Dendritic cell treated with granulocyte-macrophage colony-stimulating factor and Interleukin-4, amounts not matched to agents 40 ng/mL and 50 ng/mL, for 4 days (primary cell): Measurements from ENCODE around the gene DYNC2H1.

Experiments
- H3K27ac Mint-ChIP-seq: one replicate; pipeline ENCODE4 v1.8.0; 2022; ENCODE audit warnings: mild to moderate bottlenecking, mixed read lengths
- H3K27me3 Mint-ChIP-seq: one replicate; pipeline ENCODE4 v1.8.0; 2022; ENCODE audit warnings: mild to moderate bottlenecking, mixed read lengths
- H3K36me3 Mint-ChIP-seq: one replicate; pipeline ENCODE4 v1.8.0; 2022; ENCODE audit warnings: low read depth, mixed read lengths
- H3K4me1 Mint-ChIP-seq: one replicate; pipeline ENCODE4 v1.8.0; 2022; ENCODE audit warnings: low read depth, mixed read lengths
- H3K4me3 Mint-ChIP-seq: one replicate; pipeline ENCODE4 v1.8.0; 2022; ENCODE audit warnings: mild to moderate bottlenecking, moderate library complexity, mixed read lengths
- H3K9me3 Mint-ChIP-seq: one replicate; pipeline ENCODE4 v1.8.0; 2022; ENCODE audit warnings: mixed read lengths
- intact Hi-C: fragments of 100-400 bp; cut with micrococcal nuclease; formaldehyde crosslinking; loops from one replicate; pipeline ENCODE4 v1.15.0; 2022

The DYNC2H1 gene

DNA sequence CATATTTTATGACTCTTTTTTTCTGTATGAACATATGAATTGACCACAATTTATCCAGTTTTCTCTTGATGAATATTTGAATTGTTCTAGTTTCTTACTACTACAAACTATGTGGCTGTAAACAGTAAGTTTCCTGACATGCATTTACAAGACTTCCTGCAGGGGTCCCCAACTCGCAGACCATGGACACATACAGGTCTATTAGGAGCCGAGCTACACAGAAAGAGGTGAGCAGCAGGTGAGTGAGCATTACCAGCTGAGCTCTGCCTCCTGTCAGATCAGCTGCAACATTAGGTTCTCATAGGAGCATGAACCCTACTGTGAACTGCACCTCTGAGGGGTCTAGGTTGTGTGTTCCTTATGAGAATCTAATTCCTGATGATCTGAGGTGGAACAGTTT, 379.4 kb downstream of the DYNC2H1 start:
- peaks cover 30% of the 10 kb centered on the region for H3K9me3 Mint-ChIP-seq
- intact Hi-C loops: no loop called here
- no peak overlapping the region for H3K27ac Mint-ChIP-seq
- H3K4me1 Mint-ChIP-seq: no peaks in the 10 kb centered on the region
- no peaks in the 10 kb centered on the region for H3K27me3 Mint-ChIP-seq
- H3K4me3 Mint-ChIP-seq: no peak overlapping the region
- H3K36me3 Mint-ChIP-seq: no peaks in the 10 kb centered on the region

DNA sequence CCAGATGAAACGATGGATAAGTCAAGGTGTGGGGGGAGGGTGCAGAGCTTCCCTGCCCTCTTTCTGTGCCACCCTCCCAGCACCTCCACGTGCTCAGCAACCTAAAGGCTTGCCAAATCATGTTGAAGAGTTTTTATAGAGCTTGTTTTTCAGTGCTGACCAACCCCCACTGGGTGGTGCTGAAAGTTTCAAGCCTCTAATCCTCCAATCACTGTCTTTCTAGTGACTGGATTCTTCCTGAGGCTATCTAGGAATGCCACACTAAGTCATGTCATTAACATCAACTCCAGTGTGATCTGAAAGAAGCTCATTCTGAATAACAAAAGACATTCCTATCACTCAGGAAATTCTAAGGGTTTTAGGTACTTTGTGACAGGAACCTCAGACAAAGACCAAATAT, 382.6 kb downstream of the DYNC2H1 start:
- Mint-ChIP-seq H3K27ac (no peak overlapping the region), H3K9me3 (peaks cover 40% of the 10 kb centered on the region), H3K27me3 (no peaks in the 10 kb centered on the region), H3K4me1 (no peaks in the 10 kb centered on the region), H3K36me3 (no peaks in the 10 kb centered on the region), H3K4me3 (no peak overlapping the region)
- intact Hi-C loops: no loop called here

DNA sequence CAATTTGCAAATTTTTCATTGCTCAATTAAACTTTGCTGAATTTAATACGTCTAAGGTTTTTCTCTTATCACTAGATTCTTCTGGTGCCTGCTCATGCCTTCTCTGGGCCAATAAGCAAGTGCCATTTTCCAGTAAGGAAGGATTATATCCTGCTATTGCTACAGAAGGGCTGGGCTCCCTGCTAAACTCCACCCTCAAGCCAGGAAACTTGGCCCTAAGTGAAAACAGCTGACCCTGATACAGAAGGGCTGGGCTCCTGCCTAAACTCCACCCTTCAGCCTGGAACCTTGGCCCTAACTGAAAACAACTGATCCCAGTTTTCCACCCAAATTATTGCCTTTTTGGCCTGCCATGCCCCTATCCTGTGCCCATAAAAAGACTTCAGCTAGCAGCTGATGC, 385.3 kb downstream of the DYNC2H1 start:
- no peaks in the 10 kb centered on the region for H3K4me1 Mint-ChIP-seq

DNA sequence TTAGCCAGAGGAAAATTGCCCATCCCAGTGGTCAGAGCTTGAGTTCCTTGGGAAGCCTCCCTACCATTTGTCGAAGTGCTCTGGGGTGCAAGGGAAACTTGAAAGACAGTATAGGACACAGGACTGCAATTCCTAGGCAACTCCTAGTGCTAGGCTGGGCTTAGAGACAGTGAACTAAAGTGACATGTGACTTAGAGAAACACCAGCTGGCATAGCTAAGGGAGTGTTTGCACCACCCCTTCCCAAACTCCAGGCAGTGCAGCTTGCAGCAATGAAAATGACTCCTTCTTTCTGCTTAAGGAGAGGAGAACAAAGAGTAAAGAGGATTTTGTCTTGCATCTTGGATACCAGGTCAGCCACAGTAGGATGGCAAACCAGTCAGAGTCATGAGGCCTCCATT, 388.0 kb downstream of the DYNC2H1 start:
- intact Hi-C loops: no loop called here
- H3K27ac Mint-ChIP-seq: no peak overlapping the region
- H3K36me3 Mint-ChIP-seq: no peaks in the 10 kb centered on the region
- H3K4me3 Mint-ChIP-seq: no peak overlapping the region
- no peaks in the 10 kb centered on the region for H3K27me3 Mint-ChIP-seq
- H3K9me3 Mint-ChIP-seq: peaks cover 45% of the 10 kb centered on the region
- no peaks in the 10 kb centered on the region for H3K4me1 Mint-ChIP-seq

More for the DNA sequence above, 385.3 kb downstream of the DYNC2H1 start:
- Mint-ChIP-seq H3K36me3 (no peaks in the 10 kb centered on the region), H3K27ac (no peak overlapping the region), H3K27me3 (no peaks in the 10 kb centered on the region), H3K4me3 (no peak overlapping the region), H3K9me3 (peaks cover 46% of the 10 kb centered on the region)
- intact Hi-C loops: no loop called here

DNA sequence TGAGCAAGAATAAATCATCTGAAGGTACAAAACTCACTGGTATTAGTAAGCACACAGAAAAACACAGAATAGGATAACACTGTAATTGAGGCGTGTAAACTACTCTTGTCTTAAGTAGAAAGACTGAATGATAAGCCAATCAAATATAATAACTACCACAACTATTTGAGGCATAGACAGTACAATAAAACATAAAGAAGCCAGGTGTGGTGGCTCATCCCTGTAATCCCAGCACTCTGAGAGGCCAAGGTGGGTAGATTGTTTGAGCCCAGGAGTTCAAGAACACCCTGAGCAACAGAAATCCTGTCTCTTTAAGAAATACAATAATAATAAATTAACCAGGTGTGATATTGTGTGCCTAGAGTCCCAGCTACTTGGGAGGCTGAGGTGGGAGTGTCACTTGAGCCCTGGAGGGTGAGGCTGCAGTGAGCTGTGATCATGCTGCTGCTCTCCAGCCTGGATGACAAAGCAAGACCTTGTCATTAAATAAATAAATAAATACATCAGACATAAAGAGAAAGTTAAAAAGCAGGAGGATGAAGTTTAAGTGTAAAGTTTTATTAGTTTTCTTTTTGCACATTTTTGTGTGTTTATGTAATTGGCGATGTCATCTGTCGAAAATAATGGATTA, 390.6 kb downstream of the DYNC2H1 start:
- Mint-ChIP-seq H3K4me3 (no peak overlapping the region), H3K27ac (no peak overlapping the region), H3K27me3 (no peaks in the 10 kb centered on the region), H3K36me3 (no peaks in the 10 kb centered on the region), H3K9me3 (peaks cover 54% of the 10 kb centered on the region), H3K4me1 (no peaks in the 10 kb centered on the region)
- intact Hi-C loops: no loop called here

DNA sequence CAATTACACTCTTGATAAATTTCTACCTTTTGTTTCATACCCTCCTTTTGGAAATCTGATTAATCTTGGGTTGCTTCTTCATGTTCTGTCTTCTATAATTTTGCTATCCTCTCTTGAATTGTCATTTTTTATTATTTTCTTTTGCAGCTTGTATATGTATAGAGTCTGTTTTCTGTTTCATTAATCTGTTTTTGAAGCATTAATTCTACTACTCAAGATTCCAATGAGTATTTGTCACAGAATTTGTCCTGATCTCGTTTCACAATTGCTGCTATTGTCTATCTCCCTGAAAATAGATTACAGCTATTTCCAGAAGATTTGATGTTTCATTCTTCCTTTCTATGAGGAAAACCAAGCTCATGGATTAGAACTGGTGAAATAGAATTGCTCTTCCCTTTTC, 406.1 kb downstream of the DYNC2H1 start:
- Mint-ChIP-seq H3K9me3 (peaks cover 18% of the 10 kb centered on the region), H3K4me1 (no peaks in the 10 kb centered on the region), H3K36me3 (no peaks in the 10 kb centered on the region)

DNA sequence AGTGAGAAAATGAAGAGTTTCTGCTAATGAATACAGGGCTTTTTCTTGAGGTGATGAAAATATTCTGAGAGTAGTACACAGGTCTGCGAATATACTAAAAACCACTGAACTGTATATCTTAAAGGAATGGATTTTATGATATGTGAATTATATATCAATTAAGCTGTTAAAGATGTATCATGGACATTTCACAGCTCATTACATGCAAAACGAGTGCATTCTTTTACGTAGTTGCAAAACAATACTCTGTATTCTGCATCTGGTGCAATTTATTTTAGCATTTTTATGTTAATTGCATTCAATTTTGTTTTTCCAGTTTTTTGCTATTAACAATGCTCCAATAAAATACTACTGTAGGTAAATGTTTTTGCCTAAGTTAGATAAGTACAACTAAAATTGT, 411.6 kb downstream of the DYNC2H1 start:
- H3K4me3 Mint-ChIP-seq: no peak overlapping the region

More for the DNA sequence above, 406.1 kb downstream of the DYNC2H1 start:
- no peaks in the 10 kb centered on the region for H3K27me3 Mint-ChIP-seq
- no peak overlapping the region for H3K4me3 Mint-ChIP-seq
- H3K27ac Mint-ChIP-seq: no peak overlapping the region
- intact Hi-C loops: no loop called here

DNA sequence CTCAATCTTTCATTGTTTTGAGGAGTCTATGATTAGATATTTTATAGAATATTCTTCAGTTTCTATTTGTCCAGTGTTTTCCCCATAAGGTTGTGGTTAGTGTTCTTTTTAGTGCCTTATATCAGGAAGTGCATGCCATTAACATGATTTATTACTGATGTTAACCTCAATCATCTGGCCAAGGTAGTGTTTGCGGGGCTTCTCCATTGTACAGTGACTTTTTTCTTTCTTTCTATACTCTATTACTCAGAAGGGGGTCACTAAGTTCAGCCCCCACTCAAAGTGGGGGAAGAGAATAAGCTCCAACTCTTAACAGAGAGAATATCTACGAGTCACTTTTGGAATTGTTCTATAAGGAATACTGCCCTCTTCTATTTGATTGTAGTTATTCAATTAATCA, 415.8 kb downstream of the DYNC2H1 start:
- no peak overlapping the region for H3K27ac Mint-ChIP-seq

More for the DNA sequence above, 411.6 kb downstream of the DYNC2H1 start:
- Mint-ChIP-seq H3K27ac (no peak overlapping the region), H3K4me1 (no peaks in the 10 kb centered on the region), H3K36me3 (no peaks in the 10 kb centered on the region), H3K9me3 (peaks cover 18% of the 10 kb centered on the region), H3K27me3 (no peaks in the 10 kb centered on the region)
- intact Hi-C loops: no loop called here

DNA sequence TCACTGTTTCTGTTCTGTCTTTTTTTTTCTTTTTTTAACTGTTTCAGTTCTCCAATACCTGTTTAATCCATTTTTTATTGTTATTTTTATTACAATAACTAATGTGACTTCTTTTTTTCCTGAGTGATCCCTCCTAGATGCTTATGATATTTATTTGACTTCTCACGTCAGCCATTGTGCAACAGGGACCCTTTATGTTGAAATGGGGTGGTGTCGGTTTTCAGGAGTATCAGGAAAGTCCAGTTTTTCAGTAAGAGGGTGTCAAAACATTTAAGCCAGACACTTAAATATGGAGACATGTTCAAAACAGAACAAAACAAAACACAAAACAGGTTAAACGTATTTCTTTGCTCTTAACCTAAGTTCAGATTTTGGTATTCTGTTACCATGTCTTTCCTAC, 418.8 kb downstream of the DYNC2H1 start:
- Mint-ChIP-seq H3K36me3 (no peaks in the 10 kb centered on the region), H3K27me3 (no peaks in the 10 kb centered on the region), H3K4me1 (no peaks in the 10 kb centered on the region), H3K4me3 (no peak overlapping the region), H3K27ac (no peak overlapping the region), H3K9me3 (no peaks in the 10 kb centered on the region)
- intact Hi-C loops: no loop called here

More for the DNA sequence above, 415.8 kb downstream of the DYNC2H1 start:
- Mint-ChIP-seq H3K4me1 (no peaks in the 10 kb centered on the region), H3K4me3 (no peak overlapping the region), H3K27me3 (no peaks in the 10 kb centered on the region), H3K36me3 (no peaks in the 10 kb centered on the region), H3K9me3 (no peaks in the 10 kb centered on the region)
- intact Hi-C loops: no loop called here

DNA sequence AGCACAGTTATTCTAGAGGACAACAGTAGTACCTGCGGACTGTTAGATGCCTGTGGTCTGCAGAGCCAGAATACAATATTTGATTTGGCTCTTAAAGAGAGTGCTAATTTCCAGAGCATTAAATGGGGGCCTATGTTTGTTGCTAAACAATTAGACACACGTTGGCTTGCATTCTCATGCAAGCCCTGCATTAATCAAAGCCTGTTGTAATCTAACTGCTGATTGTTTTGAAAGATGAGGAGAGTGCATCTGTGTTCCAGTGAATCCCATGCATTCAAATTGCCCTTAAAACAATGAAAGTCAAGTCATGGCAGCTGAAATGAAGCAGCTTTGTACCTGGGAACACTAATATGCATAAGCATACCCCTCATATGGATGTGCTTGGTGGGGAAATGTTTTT, 419.4 kb downstream of the DYNC2H1 start:
- Mint-ChIP-seq H3K9me3 (no peaks in the 10 kb centered on the region), H3K27ac (no peak overlapping the region), H3K27me3 (no peaks in the 10 kb centered on the region)

DNA sequence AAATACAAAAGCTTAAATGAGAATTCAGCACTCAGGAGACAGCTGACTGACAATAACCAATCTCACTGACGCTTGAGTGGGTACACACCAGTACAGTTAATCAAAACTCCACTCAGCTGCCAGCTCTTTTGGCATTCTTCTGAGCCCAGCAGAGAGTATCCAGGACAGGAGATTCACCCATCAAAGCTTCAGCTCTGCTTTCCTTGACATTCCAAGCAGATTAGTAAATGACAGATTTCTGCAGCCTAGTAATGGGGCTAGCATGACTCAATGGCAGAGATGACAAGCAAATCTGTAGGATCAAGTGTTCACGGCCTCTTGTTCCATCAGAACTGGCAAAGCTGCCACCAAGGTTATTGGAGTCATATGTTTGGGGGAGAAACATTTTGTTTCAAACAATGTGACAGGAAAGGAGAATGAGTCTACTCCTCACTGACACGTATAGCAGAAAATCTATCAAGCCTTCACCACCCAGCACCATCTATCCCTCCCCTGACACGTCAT, 420.0 kb downstream of the DYNC2H1 start:
- no peak overlapping the region for H3K4me3 Mint-ChIP-seq
- intact Hi-C loops: no loop called here
- no peaks in the 10 kb centered on the region for H3K36me3 Mint-ChIP-seq
- H3K27me3 Mint-ChIP-seq: no peaks in the 10 kb centered on the region
- no peak overlapping the region for H3K27ac Mint-ChIP-seq
- no peaks in the 10 kb centered on the region for H3K9me3 Mint-ChIP-seq
- no peaks in the 10 kb centered on the region for H3K4me1 Mint-ChIP-seq

More for the DNA sequence above, 419.4 kb downstream of the DYNC2H1 start:
- H3K4me3 Mint-ChIP-seq: no peak overlapping the region
- no peaks in the 10 kb centered on the region for H3K36me3 Mint-ChIP-seq
- intact Hi-C loops: no loop called here
- H3K4me1 Mint-ChIP-seq: no peaks in the 10 kb centered on the region
